OCI-LY3 (cell line): ENCODE results near the gene SMCR8.

Experiments
- EZH2phosphoT487 ChIP-seq: fragments of 200-600 bp; shearing (Covaris generic); IDR thresholded peaks from 2 replicates; pipeline ENCODE4 v1.6.1; 2018; ENCODE audit warnings: antibody characterized with exemption, mixed run types, low read depth
- TF ChIP-seq, protein P1 (sequence below): fragments of 200-600, 300-600 bp; sonication (generic); IDR thresholded peaks from 2 replicates; pipeline ENCODE4 v1.5.1; 2014; ENCODE audit warnings: antibody characterized with exemption, low read length, low read depth

DNA sequence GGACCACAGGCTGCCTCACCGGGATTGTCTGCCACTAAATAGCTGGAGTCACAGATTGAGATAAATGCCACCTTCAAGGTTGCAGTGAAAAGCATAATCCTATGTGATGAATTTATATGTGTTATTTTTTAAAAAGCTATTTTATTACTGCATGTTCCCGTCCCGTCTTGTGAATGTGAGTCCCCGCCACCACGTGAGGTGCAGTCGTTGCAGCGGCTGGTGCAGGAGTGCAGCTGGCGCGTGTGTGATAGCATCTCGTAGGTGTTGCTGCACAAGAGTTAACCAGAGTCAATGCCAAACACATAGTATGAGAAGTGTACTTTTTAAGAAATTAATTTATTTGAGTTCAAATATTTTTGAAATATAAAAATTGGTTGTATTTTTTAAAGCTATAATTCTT is 12.5 kb downstream of the SMCR8 start:
- TF ChIP-seq, protein P1, sequence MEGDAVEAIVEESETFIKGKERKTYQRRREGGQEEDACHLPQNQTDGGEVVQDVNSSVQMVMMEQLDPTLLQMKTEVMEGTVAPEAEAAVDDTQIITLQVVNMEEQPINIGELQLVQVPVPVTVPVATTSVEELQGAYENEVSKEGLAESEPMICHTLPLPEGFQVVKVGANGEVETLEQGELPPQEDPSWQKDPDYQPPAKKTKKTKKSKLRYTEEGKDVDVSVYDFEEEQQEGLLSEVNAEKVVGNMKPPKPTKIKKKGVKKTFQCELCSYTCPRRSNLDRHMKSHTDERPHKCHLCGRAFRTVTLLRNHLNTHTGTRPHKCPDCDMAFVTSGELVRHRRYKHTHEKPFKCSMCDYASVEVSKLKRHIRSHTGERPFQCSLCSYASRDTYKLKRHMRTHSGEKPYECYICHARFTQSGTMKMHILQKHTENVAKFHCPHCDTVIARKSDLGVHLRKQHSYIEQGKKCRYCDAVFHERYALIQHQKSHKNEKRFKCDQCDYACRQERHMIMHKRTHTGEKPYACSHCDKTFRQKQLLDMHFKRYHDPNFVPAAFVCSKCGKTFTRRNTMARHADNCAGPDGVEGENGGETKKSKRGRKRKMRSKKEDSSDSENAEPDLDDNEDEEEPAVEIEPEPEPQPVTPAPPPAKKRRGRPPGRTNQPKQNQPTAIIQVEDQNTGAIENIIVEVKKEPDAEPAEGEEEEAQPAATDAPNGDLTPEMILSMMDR = no peak
- no peak for TF ChIP-seq EZH2phosphoT487
